ENCODE results near the gene SERPINA4. TPM values are rescaled to one million over a fixed set of nuclear protein-coding genes. Genes with fewer than 3 reads are reported as not detected.

Gene SERPINA4
- total and polyA plus RNA-seq, 2 of the 13 experiments (the other 11 are each of a cell fraction or from before 2014, with no cell fraction given): 39.1 to 57.8 TPM

GRCh38 chr14:94542111-94542810 lies 19.0 kb upstream of the SERPINA4 start (continued):
- TF ChIP-seq MNT (IDR thresholded peaks at IDR 0.05): no peak
- TF ChIP-seq SALL1 (CRISPR knock-in tag; IDR thresholded peaks at IDR 0.05): peak; percentile 53; the same call in 1 of the 2 replicates
- TF ChIP-seq ZZZ3 (CRISPR knock-in tag; IDR thresholded peaks at IDR 0.05; ENCODE audit: borderline replicate concordance): 0 out of 2 replicates have a peak, but pooled peaks have one; percentile 38
- 0 out of 2 replicates have a peak, but pooled peaks have one; percentile 20 for TF ChIP-seq KDM5B (CRISPR knock-in tag; IDR thresholded peaks at IDR 0.05; ENCODE audit: borderline replicate concordance)
- TF ChIP-seq U2AF1 (optimal IDR thresholded peaks at IDR 0.05; ENCODE audit: low read depth, low read length): no peak
- no peak for TF ChIP-seq PAWR (CRISPR knock-in tag; IDR thresholded peaks at IDR 0.05; ENCODE audit: borderline replicate concordance)
- TF ChIP-seq ZSCAN29 (CRISPR knock-in tag; conservative IDR thresholded peaks at IDR 0.05): 0 out of 2 replicates have a peak, but pooled peaks have one; percentile 21
- TF ChIP-seq GABPB1 (CRISPR knock-in tag; IDR thresholded peaks at IDR 0.05): peak; percentile 71
- TF ChIP-seq MED1 (CRISPR knock-in tag; IDR thresholded peaks at IDR 0.05): peak; percentile 84
- peak; percentile 97 for TF ChIP-seq ETV5 (CRISPR knock-in tag; IDR thresholded peaks at IDR 0.05; ENCODE audit: borderline replicate concordance)
- TF ChIP-seq CREM (IDR thresholded peaks at IDR 0.05): peak; percentile 18; the same call in 1 of the 2 replicates
- TF ChIP-seq CREM (CRISPR knock-in tag; IDR thresholded peaks at IDR 0.05): no peak
- peak; percentile 47; the same call in 1 of the 2 replicates for TF ChIP-seq FOSL1 (CRISPR knock-in tag; IDR thresholded peaks at IDR 0.05; ENCODE audit: borderline replicate concordance)
- peak; percentile 37; the same call in 1 of the 2 replicates for TF ChIP-seq POLR2G (IDR thresholded peaks at IDR 0.05; ENCODE audit: low read depth, low read length)
- TF ChIP-seq JUNB (CRISPR knock-in tag; IDR thresholded peaks at IDR 0.05; ENCODE audit: borderline replicate concordance): no peak
- peak; percentile 66; the same call in 1 of the 2 replicates for TF ChIP-seq ZNF556 (CRISPR knock-in tag; IDR thresholded peaks at IDR 0.05; ENCODE audit: borderline replicate concordance)
- no peak for TF ChIP-seq EP300 (IDR thresholded peaks at IDR 0.05; ENCODE audit: low read depth in 2 of 2, low read length in 2 of 2)
- peak; percentile 22; the same call in 1 of the 2 replicates for TF ChIP-seq EP300 (CRISPR knock-in tag; IDR thresholded peaks at IDR 0.05; ENCODE audit: borderline replicate concordance)
- peak; percentile 19; the same call in 1 of the 2 replicates for TF ChIP-seq GABPA (IDR thresholded peaks at IDR 0.05; ENCODE audit: low read depth, low read length)
- TF ChIP-seq GABPA (CRISPR knock-in tag; IDR thresholded peaks at IDR 0.05; ENCODE audit: low read depth): peak; percentile 82
- no peak for TF ChIP-seq ZNF543 (CRISPR knock-in tag; IDR thresholded peaks at IDR 0.05)
- peak; percentile 55; the same call in 1 of the 2 replicates for TF ChIP-seq KAT8 (CRISPR knock-in tag; IDR thresholded peaks at IDR 0.05)
- 0 out of 2 replicates have a peak, but pooled peaks have one; percentile 41 for TF ChIP-seq ZNF605 (CRISPR knock-in tag; IDR thresholded peaks at IDR 0.05)
- TF ChIP-seq FUBP1 (CRISPR knock-in tag; IDR thresholded peaks at IDR 0.05; ENCODE audit: borderline replicate concordance): no peak

Measured in HepG2 (cell line).